GM10248 (cell line): Measurements from ENCODE around the gene SLC18B1.
"Not testable (repeated sequence)": the region's sequence is repeated elsewhere in the genome, so short reads cannot be mapped to it uniquely, and the experiment has no call there.

Experiments
- CTCF ChIA-PET: fragments of 300-600 bp; sonication (Branson Sonifier 250); formaldehyde crosslinking; extraction: SDS; loops from one replicate; lab custom pipeline; 2021; ENCODE audit warnings: antibody characterized with exemption; lab: Yijun Ruan, JAX
- POLR2A ChIA-PET: fragments of 350-650 bp; sonication (Branson Sonifier 250); formaldehyde crosslinking; extraction: SDS; loops from one replicate; lab custom pipeline; 2020; ENCODE audit warnings: antibody characterized with exemption; lab: Yijun Ruan, JAX
- DNase-seq: peaks from one replicate; pipeline ENCODE4 v3.0.0; 2012; ENCODE audit errors: extremely low spot score
- TF ChIP-seq, protein P1 (sequence below): IDR thresholded peaks from 2 replicates; pipeline ENCODE4 v1.5.1; 2012; ENCODE audit warnings: mild to moderate bottlenecking, low read depth; ENCODE audit errors: extremely low read depth, missing control alignments, control extremely low read depth

SLC18B1 gene

DNA sequence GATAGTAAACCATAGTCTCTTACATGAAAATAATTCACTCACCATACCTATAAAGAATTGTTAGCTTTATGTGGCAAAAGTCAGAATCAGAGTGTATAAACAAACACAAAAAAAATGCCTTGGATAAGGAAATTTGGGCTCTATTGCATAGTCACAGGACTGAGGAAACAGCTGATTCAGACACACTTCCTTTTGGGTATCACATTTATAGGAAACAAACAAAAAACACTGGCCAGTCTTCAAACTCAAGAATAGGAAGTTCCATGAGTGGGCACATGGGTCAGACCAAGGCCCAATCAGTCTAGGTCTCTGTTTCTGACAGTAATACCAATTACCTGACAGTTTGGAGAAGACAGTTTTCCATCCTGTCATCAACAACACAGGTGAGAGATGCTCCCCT lies 8.0 kb downstream of the SLC18B1 start:
- POLR2A ChIA-PET, result no interaction called here
- CTCF ChIA-PET, result interaction anchor here (0.8 to 3.2 kb wide), 3 partner anchors 8 to 18 kb away, joined by 3 to 15 read pairs (median 3); partner anchors contain the start of gene SLC18B1
- TF ChIP-seq, protein P1, sequence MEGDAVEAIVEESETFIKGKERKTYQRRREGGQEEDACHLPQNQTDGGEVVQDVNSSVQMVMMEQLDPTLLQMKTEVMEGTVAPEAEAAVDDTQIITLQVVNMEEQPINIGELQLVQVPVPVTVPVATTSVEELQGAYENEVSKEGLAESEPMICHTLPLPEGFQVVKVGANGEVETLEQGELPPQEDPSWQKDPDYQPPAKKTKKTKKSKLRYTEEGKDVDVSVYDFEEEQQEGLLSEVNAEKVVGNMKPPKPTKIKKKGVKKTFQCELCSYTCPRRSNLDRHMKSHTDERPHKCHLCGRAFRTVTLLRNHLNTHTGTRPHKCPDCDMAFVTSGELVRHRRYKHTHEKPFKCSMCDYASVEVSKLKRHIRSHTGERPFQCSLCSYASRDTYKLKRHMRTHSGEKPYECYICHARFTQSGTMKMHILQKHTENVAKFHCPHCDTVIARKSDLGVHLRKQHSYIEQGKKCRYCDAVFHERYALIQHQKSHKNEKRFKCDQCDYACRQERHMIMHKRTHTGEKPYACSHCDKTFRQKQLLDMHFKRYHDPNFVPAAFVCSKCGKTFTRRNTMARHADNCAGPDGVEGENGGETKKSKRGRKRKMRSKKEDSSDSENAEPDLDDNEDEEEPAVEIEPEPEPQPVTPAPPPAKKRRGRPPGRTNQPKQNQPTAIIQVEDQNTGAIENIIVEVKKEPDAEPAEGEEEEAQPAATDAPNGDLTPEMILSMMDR, result no peak

GRCh38 chr6:132789396-132789776 lies 9.1 kb downstream of the SLC18B1 start:
- DNase-seq, result no peak
- ChIA-PET CTCF (interaction anchor here (1.3 to 3.2 kb wide), 2 partner anchors 9 kb away, joined by 3 to 15 read pairs; partner anchors contain the start of gene SLC18B1), POLR2A (no interaction called here)
- TF ChIP-seq, protein P1, result no peak

More for the DNA sequence above, 8.0 kb downstream of the SLC18B1 start:
- DNase-seq, result no peak

DNA sequence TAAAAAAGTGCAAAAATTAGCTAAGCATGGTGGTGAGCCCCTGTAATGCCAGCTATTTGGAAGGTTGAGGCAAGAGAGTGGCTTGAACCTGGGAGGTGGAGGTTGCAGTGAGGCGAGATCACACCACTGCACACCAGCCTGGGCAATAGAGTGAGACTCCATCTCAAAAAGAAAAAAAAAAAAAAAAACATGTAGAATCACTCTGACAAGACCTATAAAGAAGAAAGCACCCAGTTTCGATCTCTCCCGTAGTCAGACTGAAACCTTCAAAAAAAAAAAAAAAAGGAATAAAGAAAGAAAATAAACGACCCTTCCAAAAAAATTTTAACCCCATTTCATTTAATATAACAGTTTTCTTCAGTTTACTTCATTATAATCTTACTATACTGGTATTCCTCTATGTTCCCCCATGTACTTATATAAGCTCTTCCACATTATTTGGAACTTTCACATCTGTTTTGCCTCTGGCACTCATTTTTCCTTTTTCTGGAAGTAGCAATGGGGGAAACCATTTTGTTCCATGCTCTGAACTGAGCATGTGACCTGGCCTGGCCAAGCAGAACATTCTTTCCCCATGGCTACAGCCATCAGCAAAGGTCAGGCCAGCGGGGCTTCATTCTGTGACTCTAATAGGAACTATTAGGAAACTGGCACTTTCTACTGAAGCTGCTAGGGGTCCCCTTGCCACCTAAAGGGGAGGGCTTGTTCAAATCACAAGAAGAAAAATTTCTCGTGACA lies 9.6 kb downstream of the SLC18B1 start:
- ChIA-PET CTCF (interaction anchor here (1.3 to 3.2 kb wide), 2 partner anchors 9 to 10 kb away, joined by 3 to 15 read pairs; partner anchors contain the start of gene SLC18B1), POLR2A (no interaction called here)
- DNase-seq, result no peak
- TF ChIP-seq, protein P1, result no peak

- ChIA-PET CTCF (interaction anchor here (0.6 to 3.6 kb wide), 3 partner anchors 11 to 116 kb away, joined by 3 to 16 read pairs (median 3); partner anchors contain the start of gene SLC18B1), POLR2A (no interaction called here)
- DNase-seq, result no peak
- TF ChIP-seq, protein P1, result no peak
Measured at GRCh38 chr6:132785936-132786335, 12.5 kb downstream of the SLC18B1 start.

GRCh38 chr6:132780770-132781371 lies 17.6 kb downstream of the SLC18B1 start:
- TF ChIP-seq, protein P1, result no peak
- no peak for DNase-seq
- ChIA-PET CTCF (interaction anchor here (0.8 to 2.7 kb wide), 4 partner anchors 8 to 15 kb away, joined by 3 to 11 read pairs (median 3); no protein-coding TSS in a partner anchor), POLR2A (no interaction called here)

DNA sequence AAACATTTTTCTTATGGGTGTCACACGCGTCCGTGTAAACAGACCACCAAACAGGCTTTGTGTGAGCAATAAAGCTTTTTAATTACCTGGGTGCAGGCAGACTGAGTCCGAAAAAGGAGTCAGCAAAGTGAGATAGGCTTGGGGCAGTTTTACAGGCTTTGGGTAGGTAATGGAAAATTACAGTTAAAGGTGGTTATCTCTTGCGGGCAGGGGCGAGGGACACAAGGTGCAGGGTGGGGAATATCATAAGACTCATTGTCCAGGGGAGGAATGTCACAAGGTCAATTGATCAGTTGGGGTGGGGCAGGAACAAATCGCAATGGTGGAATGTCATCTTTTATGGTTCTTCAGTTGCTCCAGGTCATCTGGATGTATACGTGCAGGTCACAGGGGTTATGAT lies 20.6 kb downstream of the SLC18B1 start:
- CTCF ChIA-PET, DNase-seq, POLR2A ChIA-PET: not testable (repeated sequence)
